WERI-Rb-1 (cell line): ENCODE results near the gene OSM.

Experiments
- DNase-seq: peaks from one replicate; pipeline ENCODE4 v3.0.0-alpha.2; 2020
- H3K27ac ChIP-seq: fragments of 250-450 bp; sonication (Bioruptor Pico); 2 replicates; pipeline ENCODE4 v1.5.1; 2020; ENCODE audit warnings: mild to moderate bottlenecking, moderate library complexity
- H3K27me3 ChIP-seq: fragments of 250-450 bp; sonication (Bioruptor Pico); 2 replicates; pipeline ENCODE4 v1.5.1; 2021; ENCODE audit warnings: mild to moderate bottlenecking, low read depth, moderate library complexity; ENCODE audit not compliant: insufficient read depth, severe bottlenecking
- H3K36me3 ChIP-seq: fragments of 250-450 bp; sonication (Bioruptor Pico); 2 replicates; pipeline ENCODE4 v1.5.1; 2020; ENCODE audit warnings: mild to moderate bottlenecking, moderate library complexity
- H3K4me3 ChIP-seq: 2 replicates; pipeline ENCODE4 v1.5.1; 2011; ENCODE audit warnings: low read depth, mild to moderate bottlenecking, control low read depth, low read length
- H3K9me3 ChIP-seq: fragments of 250-450 bp; sonication (Bioruptor Pico); 2 replicates; pipeline ENCODE4 v1.5.1; 2021; ENCODE audit warnings: mild to moderate bottlenecking, moderate library complexity; ENCODE audit not compliant: severe bottlenecking
- CTCF ChIP-seq: IDR thresholded peaks from 2 replicates; pipeline ENCODE4 v1.5.1; 2011; ENCODE audit warnings: low read depth, mild to moderate bottlenecking, control low read depth, inconsistent platforms, low read length

Gene OSM

GRCh38 chr22:30284666-30285065 is 18.0 kb upstream of the OSM start:
- Histone ChIP-seq H3K9me3 (no peaks in the 10 kb centered on the region), H3K27me3 (no peaks in the 10 kb centered on the region), H3K36me3 (no peaks in the 10 kb centered on the region), H3K4me3 (no peak overlapping the region), H3K27ac (no peak overlapping the region)
- TF ChIP-seq CTCF, result no peak
- DNase-seq, result no peak

GRCh38 chr22:30284172-30284571 is 17.5 kb upstream of the OSM start:
- no peak for DNase-seq
- Histone ChIP-seq H3K36me3 (no peaks in the 10 kb centered on the region), H3K4me3 (no peak overlapping the region), H3K27me3 (no peaks in the 10 kb centered on the region), H3K9me3 (no peaks in the 10 kb centered on the region), H3K27ac (no peak overlapping the region)
- no peak for TF ChIP-seq CTCF

- no peak for DNase-seq
- no peak for TF ChIP-seq CTCF
- Histone ChIP-seq H3K36me3 (no peaks in the 10 kb centered on the region), H3K4me3 (no peak overlapping the region), H3K27ac (no peak overlapping the region), H3K9me3 (no peaks in the 10 kb centered on the region), H3K27me3 (no peaks in the 10 kb centered on the region)
Measured at GRCh38 chr22:30283342-30283741, 16.7 kb upstream of the OSM start.

GRCh38 chr22:30282616-30283046 is 16.0 kb upstream of the OSM start:
- H3K4me3 ChIP-seq, result no peak overlapping the region
- H3K9me3 ChIP-seq, result no peaks in the 10 kb centered on the region
- TF ChIP-seq CTCF, result no peak
- H3K36me3 ChIP-seq, result no peaks in the 10 kb centered on the region
- H3K27me3 ChIP-seq, result no peaks in the 10 kb centered on the region
- H3K27ac ChIP-seq, result no peak overlapping the region
- no peak for DNase-seq

- Histone ChIP-seq H3K4me3 (no peak overlapping the region), H3K9me3 (no peaks in the 10 kb centered on the region), H3K36me3 (no peaks in the 10 kb centered on the region), H3K27ac (no peak overlapping the region), H3K27me3 (no peaks in the 10 kb centered on the region)
- no peak for DNase-seq
- no peak for TF ChIP-seq CTCF
Measured at GRCh38 chr22:30280505-30280904, 13.9 kb upstream of the OSM start.

- no peak for DNase-seq
- no peak for TF ChIP-seq CTCF
- no peaks in the 10 kb centered on the region for H3K27me3 ChIP-seq
- H3K36me3 ChIP-seq, result no peaks in the 10 kb centered on the region
- H3K9me3 ChIP-seq, result no peaks in the 10 kb centered on the region
- H3K4me3 ChIP-seq, result no peak overlapping the region
- no peak overlapping the region for H3K27ac ChIP-seq
Measured at GRCh38 chr22:30279932-30280331, 13.3 kb upstream of the OSM start.
